HG03439 (cell line): ENCODE data around the gene IER3.

ENCODE experiments used
- ATAC-seq: cut with Tn5 transposase; IDR thresholded peaks from one replicate; pipeline ENCODE4 v1.9.1; 2021; ENCODE audit warnings: mild to moderate bottlenecking, moderate library complexity; ENCODE audit not compliant: unreplicated experiment

The IER3 gene

DNA sequence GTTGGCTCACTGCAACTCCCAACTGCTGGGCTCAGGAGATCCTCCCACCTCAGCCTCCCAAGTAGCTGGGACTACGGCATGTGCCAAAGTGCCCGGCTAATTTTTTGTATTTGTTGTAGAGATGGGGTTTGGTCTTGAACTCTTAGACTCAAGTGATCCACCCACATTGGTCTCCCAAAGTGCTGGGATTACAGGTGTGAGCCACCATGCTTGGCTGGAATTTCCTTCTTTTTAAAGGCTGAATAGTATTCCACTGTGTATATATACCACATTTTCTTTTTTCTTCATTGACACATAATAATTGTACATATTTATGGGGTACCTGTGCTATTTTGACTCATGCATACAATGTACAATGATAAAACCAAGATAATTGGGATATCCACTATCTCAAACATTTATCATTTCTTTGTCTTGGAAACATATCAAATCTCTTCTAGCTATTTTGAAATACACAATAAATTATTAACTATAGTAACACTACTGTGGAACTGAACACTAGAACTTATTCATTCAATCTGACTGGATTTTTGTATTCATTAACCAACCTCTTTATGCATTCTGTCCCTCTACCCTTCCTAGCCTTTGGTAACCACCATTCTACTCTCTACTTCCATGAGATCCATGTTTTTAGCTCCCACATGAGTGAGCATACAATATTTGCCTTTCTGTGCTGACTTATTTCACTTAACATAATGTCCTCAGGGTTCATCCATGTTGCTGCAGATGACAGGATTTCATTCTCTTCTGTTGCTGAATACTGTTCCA lies 35.1 kb downstream of the IER3 start:
- no peak for ATAC-seq

DNA sequence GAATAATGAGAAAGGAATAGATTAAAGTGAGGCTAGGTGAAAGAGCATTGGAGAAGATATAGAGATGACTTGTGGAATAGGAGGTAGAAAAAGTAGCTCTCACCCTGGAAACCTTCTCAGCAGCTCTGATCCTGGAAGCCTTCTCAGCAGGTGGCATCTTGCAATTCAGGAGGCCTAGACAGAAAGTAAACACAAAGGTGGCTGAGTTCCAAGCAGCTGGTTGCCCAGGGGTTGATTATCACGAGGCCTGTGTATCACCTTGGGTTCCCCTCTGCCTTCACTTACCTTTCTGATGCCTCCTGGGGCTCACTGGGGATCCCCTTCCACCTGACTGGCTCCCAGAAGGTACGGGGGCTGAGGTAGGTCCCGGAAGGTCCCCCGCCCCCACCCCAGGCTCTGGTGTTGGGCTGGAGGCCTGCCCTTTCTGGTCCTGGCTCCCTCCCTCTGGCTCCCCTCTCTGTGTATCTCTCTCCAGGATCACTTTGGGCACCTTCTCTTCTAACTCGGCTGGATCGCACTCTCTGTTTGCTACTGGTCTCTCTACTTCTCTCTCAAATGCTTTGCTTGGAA lies 37.0 kb downstream of the IER3 start:
- ATAC-seq: no peak

DNA sequence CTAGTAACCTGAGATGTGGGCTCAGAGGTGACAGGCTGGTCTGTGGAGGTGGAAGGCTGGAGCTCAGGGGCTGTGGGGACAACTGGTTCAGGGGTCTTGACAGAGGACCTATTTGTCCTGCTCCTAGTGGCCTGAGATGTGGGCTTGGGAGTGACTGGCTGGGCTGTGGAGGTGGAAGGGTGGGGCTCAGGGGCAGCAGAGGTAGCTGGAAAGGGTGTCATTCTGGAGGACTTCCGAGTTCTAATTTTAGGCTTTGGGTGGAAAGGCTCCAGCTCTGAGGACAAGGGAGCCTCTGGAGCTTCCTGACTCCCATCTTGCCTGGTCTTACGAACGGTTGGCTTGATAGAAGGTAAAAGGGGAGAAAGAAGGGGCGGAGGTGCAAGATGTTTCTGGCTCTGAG lies 38.7 kb downstream of the IER3 start:
- ATAC-seq: no peak

DNA sequence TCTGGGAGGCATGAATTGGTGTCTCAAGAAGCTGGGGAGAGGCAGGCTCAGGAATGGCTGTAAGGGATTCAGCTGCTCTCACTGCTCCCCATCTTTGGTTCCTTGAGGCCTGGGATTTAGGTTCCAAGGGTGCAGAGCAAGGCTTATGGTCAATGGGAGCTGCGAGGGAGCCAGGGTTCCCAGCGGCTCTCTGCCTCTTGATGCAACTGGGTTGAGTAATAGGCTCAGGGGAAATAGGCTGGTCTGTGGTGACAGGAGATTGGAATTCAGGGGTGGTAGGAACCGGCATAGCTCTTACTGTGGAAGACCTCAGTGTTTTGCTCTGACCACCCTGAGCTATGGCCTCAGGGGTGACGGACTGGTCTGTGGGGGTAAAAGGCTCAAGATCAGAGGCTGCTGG lies 40.5 kb downstream of the IER3 start:
- ATAC-seq: no peak

DNA sequence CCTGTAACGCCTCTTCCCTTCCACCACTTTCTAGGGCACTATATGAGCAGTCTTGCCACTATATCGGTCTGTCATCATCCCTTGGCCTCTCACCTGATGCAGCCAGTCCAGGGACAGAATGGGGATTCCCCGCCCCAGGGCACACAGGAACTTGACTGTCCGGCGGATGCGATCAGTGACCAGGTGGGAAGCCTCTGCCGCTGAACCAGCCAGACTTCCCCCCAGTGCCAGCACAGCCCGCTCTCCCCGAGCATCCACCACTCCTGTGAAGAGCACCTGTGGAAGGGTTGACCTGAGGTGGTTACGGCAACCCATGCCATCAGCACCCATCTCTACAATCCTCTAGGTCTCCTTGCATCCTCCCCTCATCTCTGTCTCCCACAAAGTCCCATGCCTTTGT lies 41.3 kb downstream of the IER3 start:
- ATAC-seq: no peak

DNA sequence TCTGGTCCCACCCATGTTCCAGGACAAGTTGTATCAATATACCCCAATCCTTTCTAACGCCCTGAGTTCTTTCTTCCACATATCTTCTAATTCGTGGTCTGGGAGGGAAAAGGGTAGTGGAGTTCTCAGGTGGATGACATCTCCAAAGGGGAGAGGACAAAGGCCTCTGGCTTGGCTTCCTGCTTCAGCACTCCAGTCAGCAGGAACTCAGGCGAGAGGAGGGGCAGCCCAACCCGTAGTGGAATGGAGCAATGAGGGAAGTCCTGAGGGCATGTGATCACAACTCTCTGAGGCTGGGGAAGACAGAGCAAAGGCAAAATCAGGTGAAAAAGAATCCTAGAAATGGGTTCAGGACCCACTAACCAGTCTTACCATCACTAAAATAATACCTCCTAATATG lies 44.0 kb downstream of the IER3 start:
- no peak for ATAC-seq

DNA sequence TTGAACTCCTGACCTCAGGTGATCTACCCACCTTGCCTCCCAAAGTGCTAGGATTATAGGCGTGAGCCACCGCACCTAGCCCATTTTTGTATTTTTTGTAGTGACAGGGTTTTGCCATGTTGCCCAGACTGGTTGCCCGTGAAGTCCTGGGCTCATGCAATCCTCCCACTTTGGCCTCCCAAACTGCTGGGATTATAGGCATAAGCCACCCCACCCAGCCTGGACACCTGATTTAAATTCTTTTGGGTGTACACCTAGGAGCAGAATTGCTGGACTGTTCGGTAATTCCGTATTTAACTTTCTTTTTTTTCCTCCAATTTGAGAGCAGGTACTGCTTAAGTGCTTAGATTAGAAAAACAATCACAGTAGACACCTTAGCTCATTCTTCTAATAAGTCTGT lies 47.9 kb downstream of the IER3 start:
- ATAC-seq: no peak
